HG03354 (cell line): ENCODE data around the gene PPFIBP2.

Experiments
- ATAC-seq: cut with Tn5 transposase; IDR thresholded peaks from one replicate; pipeline ENCODE4 v1.9.1; 2021; ENCODE audit warnings: mild to moderate bottlenecking; ENCODE audit not compliant: unreplicated experiment, poor library complexity, severe bottlenecking

PPFIBP2 gene

DNA sequence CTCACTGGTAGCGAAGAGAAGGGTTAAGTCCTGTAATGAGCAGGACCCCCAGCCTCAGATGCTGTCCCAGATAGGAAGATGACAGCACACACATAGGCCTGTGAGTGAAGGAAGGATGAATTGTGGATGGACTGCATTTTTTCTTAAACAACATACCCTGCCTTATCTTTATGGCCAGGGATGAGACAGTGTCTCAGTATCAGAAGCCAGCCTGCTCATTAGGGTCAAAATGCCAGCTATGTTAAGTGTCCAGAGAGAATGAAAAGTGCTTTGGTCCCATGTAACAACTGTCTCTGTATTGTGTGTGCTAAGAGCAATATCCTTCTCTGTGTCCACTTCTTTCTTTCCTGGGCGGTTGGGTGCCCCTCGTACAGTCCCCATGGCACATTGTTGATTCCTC, 30.2 kb downstream of the PPFIBP2 start:
- ATAC-seq: no peak

- ATAC-seq: no peak
Measured at GRCh38 chr11:7545611-7546010, 31.8 kb downstream of the PPFIBP2 start.

DNA sequence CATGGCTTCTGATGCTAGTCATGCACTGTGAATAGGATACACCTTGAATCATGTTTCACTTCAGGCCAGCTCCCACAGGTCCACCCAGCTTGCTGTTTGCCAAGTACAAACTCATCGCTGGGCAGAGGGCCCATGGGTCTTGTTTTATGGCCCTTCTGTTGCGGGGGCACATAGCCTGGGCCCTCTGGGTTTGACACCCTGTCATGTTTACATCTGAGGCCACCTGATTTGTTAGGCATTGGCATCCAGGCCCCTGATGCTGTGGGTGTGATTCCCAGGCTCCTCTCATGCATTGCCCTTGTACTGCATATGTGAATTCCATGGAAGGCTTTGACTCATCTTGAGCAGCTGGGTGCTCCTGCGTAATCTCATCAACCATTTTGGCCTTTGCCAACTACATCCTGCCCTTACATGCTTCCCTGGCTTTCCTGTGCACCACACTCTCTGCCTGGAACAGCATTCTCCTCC, 32.6 kb downstream of the PPFIBP2 start:
- ATAC-seq: no peak

DNA sequence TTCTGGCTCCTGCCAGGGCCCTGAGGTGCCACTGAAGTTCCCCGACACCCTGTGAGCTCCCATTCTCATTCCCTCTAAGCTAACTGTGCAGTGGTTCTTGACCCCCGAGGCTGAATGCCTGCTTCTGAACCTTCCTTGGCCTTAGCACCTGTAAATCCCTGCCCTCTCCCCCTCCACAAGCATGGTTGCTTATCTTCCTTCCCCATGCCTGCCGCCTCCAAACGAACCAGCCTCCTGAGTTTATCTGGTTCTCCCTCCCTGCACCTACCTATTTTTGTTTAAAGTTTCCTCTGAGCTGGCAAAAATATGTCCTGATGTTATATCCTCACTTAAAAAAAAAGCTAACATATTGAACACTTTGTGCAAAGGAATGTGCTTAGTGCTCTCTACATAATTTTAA, 33.9 kb downstream of the PPFIBP2 start:
- no peak for ATAC-seq

DNA sequence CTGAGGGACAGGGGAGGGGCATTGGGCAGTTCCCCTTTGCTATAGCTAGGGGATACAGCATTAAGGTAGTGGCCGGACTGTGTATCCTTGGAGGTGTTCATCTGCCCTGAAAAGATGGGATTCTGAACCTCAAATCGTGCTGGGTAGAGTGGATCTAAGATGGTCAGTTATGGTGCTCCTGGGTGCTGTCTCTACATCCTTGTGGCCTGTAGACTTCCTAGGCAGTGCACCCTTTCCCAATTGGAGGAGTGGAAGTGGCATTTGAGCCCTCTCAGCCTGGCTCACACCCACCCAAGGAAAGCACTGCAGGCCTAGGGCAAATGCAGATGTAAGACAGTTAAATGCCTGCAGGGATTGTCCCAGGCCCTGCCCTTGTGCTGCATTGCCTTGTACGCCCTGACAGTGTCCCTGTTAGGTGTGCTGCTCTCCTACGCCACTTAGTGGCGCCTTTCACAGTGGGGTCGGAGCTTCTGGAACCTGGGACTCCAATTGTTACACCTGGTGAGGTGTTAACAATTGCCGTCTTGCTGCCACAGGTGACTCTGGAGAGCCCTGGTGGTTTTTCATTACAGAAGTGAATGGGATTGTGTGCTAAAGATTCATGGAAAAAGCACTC, 35.0 kb downstream of the PPFIBP2 start:
- ATAC-seq: peak; percentile 90

- ATAC-seq: no peak
Measured at GRCh38 chr11:7549681-7550080, 35.9 kb downstream of the PPFIBP2 start.

- ATAC-seq: no peak
Measured at GRCh38 chr11:7551571-7551970, 37.8 kb downstream of the PPFIBP2 start.

- no peak for ATAC-seq
Measured at GRCh38 chr11:7552666-7553065, 38.9 kb downstream of the PPFIBP2 start.

- ATAC-seq: no peak
Measured at GRCh38 chr11:7555052-7555699, 41.4 kb downstream of the PPFIBP2 start.

DNA sequence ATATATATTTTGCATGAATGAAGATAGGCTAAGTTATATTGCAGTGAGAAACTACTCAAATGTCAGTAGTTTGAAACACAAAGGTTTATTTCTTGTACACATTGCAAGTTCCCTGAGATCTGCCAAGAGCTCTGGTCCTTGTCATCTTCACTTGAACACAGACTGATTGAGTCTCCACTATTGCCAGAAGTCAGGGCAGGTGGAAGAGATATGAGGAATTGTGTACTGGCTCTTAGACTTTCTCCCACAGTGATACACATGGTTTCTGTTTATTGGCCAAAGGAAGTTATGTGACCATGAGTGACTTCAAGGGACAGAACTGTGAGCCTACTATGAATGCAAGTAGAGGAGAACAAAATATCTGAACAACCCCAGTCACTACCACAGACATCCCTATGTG, 44.2 kb downstream of the PPFIBP2 start:
- no peak for ATAC-seq

DNA sequence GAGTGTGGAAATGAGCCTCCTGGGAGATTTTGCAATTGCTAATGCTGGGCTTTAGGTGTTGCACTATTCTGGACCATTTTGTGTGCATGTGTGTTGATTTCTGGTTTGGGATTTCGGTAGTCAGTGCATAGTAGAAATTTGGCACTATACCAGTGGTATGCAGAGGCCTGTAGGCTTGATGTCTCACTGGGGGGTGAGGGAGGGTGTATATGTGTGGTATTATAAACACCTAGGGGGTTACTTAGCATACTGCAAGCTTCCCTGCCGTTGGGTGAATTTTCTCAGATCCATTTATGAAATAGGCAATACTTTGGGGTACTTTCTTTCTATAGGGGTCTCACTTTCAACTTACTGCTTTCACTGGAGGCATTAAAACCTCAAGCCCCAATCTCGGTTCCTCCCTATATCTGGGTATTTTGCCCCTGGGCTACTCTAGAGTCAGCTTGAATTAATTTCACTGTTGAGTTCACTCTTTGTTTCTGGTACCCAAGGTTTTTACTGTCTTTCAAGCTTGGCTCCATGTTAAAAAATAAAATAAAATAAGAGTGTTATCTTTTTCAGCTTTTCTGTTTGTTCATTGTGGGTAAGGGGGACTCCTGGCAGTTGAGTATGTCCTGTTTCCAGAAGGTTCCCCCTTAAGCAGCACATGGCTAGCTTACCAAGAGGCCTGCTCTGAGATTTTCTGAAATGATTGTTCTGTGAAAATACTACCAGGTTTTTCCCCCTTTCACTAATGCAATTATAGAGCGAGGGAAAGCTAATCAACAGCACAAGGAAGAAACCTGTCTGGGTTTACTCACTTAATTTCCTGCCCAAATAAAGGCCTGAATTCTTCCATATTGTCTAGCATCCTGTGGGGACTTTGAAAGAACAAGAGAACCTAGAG, 45.8 kb downstream of the PPFIBP2 start:
- ATAC-seq: peak; percentile 71

GRCh38 chr11:7561562-7561961, 47.8 kb downstream of the PPFIBP2 start:
- ATAC-seq: no peak

- ATAC-seq: no peak
Measured at GRCh38 chr11:7563281-7563680, 49.5 kb downstream of the PPFIBP2 start.

- ATAC-seq: no peak
Measured at GRCh38 chr11:7564803-7565202, 51.0 kb downstream of the PPFIBP2 start.

GRCh38 chr11:7567311-7567710, 53.5 kb downstream of the PPFIBP2 start:
- no peak for ATAC-seq

DNA sequence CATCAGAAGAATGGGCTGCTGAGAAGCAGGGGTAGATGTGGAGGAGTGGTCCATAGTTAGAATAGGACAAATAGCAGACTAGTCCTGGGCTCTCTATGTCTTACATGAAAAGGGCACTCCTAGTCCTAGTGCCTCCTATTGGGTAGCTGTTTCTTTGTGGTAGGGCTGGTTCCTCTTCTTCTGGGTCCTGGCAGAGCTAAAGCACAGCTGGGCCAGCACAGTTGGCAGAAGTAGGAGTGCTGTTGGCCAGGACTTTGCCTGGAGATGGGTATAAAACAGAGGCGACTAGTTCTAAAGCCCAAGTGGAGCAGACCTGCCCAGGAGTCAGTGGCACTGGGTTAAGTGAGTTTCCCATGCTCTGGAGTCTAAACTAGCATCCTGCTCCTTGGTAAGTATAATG, 55.2 kb downstream of the PPFIBP2 start:
- ATAC-seq: no peak

DNA sequence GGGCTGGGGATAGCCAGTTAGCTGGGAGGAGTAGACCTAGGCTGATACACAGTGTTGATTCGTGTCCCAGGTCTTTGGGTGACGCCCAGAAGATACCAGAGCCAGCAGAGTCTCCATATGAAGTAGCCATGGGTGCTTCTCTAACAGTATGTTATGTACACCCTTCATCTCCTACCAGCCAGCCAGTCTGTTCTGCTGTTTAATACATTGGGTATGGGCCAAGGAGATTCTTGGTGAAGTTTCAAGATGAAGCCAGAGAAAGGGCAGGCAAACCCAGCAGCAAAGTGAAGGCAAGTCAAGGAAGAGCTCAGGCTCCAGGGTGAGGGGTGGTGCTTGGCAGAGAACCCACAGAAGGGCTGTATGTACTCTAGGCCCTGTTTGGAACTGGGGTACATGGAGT, 56.4 kb downstream of the PPFIBP2 start:
- ATAC-seq: no peak

DNA sequence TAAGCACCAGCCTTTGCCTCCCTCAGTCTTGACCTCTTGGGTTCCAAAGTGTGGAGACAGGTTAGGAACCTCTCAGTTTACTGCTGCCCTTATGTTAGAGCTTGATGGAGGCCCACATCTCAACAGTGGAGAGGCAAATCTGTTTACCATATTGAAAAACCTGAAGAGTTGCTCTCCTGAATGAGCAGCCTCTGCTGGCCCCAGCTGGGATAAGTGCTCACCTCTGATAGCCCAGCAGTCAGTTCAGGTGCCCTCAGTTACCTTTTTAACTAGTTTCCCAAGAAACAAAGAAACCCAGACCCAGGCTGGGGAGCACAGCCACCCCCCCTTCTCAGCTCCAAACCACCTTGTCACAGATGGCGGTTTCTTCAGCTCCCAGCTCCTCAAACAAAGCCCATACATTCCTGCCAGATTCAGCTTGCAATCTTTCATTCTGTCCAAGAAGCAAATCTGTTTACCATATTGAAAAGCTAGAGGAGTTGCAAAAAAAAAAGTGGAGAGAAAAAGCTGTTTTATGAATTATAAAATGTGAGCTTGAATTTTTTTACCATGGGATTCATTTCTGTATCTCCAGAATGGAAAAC, 57.2 kb downstream of the PPFIBP2 start:
- ATAC-seq: no peak

DNA sequence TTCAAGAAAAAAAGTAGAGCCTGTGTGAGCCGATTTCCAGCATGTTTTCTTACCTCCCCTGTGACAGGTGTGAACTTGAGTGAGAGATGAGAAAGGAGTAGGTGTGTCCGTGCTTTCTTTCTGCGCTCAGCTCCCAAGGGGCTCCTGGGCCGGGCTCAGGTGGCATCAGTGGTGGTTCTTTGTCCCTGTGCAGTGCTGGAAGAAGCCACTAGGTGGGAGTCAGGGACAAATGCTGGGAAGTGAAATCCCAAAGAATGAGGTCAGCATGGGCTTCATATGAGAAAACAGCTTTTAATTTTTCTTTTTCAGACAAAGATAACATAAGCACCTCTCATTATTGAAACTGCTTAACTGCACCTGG, 57.8 kb downstream of the PPFIBP2 start:
- ATAC-seq: peak; percentile 52

GRCh38 chr11:7572001-7572712, 58.4 kb downstream of the PPFIBP2 start:
- ATAC-seq: no peak
